ENCODE results near the gene JMJD1C.
"Not testable (repeated sequence)": the region's sequence is repeated elsewhere in the genome, so short reads cannot be mapped to it uniquely, and the experiment has no call there.

The JMJD1C gene

GRCh38 chr10:63388421-63389031 lies 77.3 kb downstream of the JMJD1C start:
- peaks cover 19 to 42% of the 10 kb centered on the region in 2 donors for H3K4me1 Mint-ChIP-seq
- ATAC-seq (replicated peaks) (peak; percentile 34 to 54), DNase-seq (no peak)
- H3K4me3 Mint-ChIP-seq: peak overlapping the region; percentile 29 to 46
- no peak overlapping the region for H3K27ac Mint-ChIP-seq
- peaks cover 15 to 21% of the 10 kb centered on the region in 2 donors for H3K9me3 Mint-ChIP-seq
- no peaks in the 10 kb centered on the region for H3K27me3 Mint-ChIP-seq
- H3K36me3 Mint-ChIP-seq: peaks cover 33 to 40% of the 10 kb centered on the region in 2 donors

GRCh38 chr10:63385254-63385653 lies 80.5 kb downstream of the JMJD1C start:
- Mint-ChIP-seq H3K36me3 (peaks cover 14 to 15% of the 10 kb centered on the region in 2 donors), H3K27ac (no peak overlapping the region), H3K4me3 (no peak overlapping the region), H3K9me3 (peaks cover 4 to 7% of the 10 kb centered on the region in 2 donors), H3K27me3 (no peaks in the 10 kb centered on the region), H3K4me1 (peaks cover 17 to 26% of the 10 kb centered on the region in 2 donors)
- DNase-seq: no peak
- ATAC-seq (replicated peaks): no peak

DNA sequence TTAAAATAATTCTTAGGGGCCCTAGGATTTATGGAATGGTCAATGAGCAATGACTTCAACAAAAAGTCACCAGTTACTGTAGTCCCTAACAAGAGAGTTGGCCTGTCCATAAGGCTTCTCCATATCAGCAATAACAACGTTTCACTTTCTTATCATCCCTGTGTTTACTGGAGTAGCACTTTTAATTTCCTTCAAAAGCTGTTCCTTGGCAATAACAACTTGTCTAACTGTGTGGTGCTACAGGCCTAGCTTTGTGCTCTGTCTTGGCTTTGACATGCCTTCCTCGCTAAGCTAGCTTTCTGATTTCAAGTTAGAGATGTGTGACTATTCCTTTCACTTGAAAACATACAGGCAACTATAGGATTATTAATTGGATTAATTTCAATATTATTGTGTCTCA lies 81.1 kb downstream of the JMJD1C start:
- ATAC-seq (replicated peaks) (no peak), DNase-seq (no peak)
- Mint-ChIP-seq H3K27ac (no peak overlapping the region), H3K36me3 (peaks cover 10 to 11% of the 10 kb centered on the region in 2 donors), H3K4me3 (no peak overlapping the region), H3K9me3 (peaks cover 0 to under 1% of the 10 kb centered on the region in 2 donors), H3K4me1 (peaks cover 17 to 26% of the 10 kb centered on the region in 2 donors), H3K27me3 (no peaks in the 10 kb centered on the region)

DNA sequence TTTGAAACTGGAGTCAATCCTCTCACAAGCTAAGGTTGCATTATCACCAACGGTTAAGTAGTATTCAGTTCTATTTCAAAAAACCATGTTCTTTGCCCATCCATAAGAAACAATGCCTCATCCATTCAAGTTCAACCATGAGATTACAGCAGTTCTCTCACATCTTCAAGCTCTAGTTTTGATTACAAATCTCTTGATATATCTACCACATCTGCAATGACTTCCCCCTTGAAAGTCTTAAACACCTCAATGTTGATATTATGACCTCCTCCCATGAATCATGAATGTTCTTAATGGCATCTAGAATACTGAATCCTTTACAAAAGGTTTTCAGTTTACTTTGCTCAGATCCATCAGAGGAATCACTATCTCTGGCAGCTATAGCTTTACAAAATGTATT lies 81.8 kb downstream of the JMJD1C start:
- Mint-ChIP-seq H3K4me3 (no peak overlapping the region), H3K27me3 (no peaks in the 10 kb centered on the region), H3K9me3 (no peaks in the 10 kb centered on the region), H3K36me3 (peaks cover 10% of the 10 kb centered on the region in 2 donors), H3K27ac (no peak overlapping the region), H3K4me1 (peaks cover 17 to 26% of the 10 kb centered on the region in 2 donors)
- ATAC-seq (replicated peaks): no peak
- no peak for DNase-seq

DNA sequence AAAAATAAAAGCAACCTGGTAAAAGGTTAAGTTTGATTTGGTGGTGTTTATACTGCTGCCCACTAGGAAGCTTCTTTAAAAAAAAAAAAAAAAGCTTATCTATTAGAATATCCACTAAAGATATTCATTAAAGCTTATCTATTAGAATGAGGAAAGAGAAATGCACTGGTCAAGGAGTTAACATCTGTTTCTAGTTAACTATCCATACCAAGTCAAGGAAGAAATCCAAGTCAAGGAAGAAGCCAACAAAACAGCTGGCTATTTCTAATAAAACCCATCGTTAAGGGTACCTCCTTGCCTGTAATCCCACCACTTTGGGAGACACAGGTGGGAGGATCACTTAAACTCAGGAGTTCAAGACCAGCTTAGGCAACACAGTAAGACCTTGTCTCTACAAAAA lies 82.6 kb downstream of the JMJD1C start:
- Mint-ChIP-seq H3K4me1 (peaks cover 12 to 18% of the 10 kb centered on the region in 2 donors), H3K27ac (no peak overlapping the region), H3K36me3 (peaks cover 10% of the 10 kb centered on the region in 2 donors), H3K9me3 (no peaks in the 10 kb centered on the region), H3K4me3 (no peak overlapping the region), H3K27me3 (no peaks in the 10 kb centered on the region)
- no peak for DNase-seq
- no peak for ATAC-seq (replicated peaks)

GRCh38 chr10:63382066-63382465 lies 83.7 kb downstream of the JMJD1C start:
- H3K4me3 Mint-ChIP-seq: no peak overlapping the region
- peaks cover 13 to 14% of the 10 kb centered on the region in 2 donors for H3K4me1 Mint-ChIP-seq
- peaks cover 10 to 12% of the 10 kb centered on the region in 2 donors for H3K36me3 Mint-ChIP-seq
- DNase-seq: no peak
- no peaks in the 10 kb centered on the region for H3K9me3 Mint-ChIP-seq
- H3K27me3 Mint-ChIP-seq: no peaks in the 10 kb centered on the region
- no peak overlapping the region for H3K27ac Mint-ChIP-seq
- no peak for ATAC-seq (replicated peaks)

DNA sequence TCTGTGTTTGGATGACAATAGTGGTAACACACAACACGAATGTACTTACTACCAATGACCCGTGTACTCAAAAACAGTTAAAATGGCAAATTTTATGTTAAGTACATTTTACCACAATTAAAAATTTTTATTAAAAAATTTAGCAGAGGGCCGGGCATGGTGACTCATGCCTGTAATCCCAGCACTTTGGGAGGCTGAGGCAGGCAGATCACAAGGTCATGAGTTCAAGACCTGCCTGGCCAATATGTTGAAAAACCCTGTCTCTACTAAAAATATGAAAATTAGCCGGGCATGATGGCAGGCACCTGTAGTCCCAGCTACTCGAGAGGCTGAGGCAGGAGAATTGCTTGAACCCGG lies 88.5 kb downstream of the JMJD1C start:
- Mint-ChIP-seq H3K36me3 (peaks cover 9 to 22% of the 10 kb centered on the region in 2 donors), H3K4me1 (peaks cover 7 to 11% of the 10 kb centered on the region in 2 donors), H3K4me3 (peak overlapping the region; percentile 5 to 33)
- H3K27ac Mint-ChIP-seq; H3K9me3 Mint-ChIP-seq; DNase-seq; ATAC-seq (replicated peaks); H3K27me3 Mint-ChIP-seq: not testable (repeated sequence)

DNA sequence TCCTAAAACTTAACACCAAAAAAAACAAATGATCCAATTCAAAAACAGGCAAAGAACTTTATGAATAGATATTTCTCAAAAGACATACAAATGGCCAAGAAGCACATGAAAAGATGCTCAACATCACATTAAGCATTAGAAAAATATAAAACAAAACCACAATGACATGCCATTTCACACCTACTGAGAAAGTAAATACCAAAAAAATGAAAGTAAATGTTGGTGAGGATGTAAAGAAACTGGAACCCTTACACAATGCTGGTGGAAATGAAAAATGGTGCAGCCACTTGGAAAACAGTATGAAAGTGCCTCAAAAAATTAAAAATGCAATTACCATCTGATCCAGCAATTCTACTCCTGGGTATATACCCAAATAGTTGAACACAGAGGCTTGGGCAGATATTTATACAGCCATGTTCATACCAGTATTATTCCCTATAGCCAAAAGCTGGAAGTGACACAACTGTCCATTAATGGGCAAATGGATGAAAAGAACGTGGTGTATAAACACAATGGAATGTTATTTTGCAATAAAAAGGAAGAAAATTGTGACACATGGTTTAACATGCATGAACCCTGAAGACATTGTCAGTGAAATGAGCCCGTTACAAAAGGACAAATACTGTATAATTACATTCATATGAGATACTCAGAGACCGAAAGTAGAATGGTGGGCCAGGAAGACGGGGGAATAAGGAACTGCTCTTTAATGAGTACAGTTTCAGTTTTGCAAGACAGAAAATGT lies 89.0 kb downstream of the JMJD1C start:
- Mint-ChIP-seq H3K4me1 (peaks cover 7 to 11% of the 10 kb centered on the region in 2 donors), H3K36me3 (peaks cover 9 to 22% of the 10 kb centered on the region in 2 donors), H3K9me3 (peaks cover 0 to 1% of the 10 kb centered on the region in 2 donors), H3K4me3 (peak overlapping the region; percentile 5 to 33), H3K27me3 (no peaks in the 10 kb centered on the region), H3K27ac (no peak overlapping the region)
- DNase-seq: peak; percentile 11
- ATAC-seq (replicated peaks): peak; percentile 99 to 100

DNA sequence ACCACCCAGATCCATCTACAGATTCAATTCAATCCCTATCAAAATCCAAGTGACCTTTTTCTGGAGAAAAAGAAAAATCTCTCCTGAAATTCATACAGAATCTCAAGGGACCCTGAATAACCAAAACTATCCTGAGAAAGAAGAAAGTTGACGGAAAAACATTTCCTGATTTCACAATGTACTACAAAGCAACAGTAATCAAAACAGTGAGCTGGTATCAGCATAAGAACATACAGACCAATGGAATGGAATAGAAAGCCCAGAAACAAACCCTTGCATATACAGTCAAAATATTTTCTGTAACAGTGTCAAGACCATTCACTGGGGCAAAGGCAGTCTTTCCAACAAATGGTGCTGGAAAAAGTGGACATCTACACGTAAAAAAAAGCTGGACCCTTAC lies 89.9 kb downstream of the JMJD1C start:
- H3K27me3 Mint-ChIP-seq: no peaks in the 10 kb centered on the region
- ATAC-seq (replicated peaks) (no peak), DNase-seq (no peak)
- H3K4me3 Mint-ChIP-seq: no peak overlapping the region
- H3K36me3 Mint-ChIP-seq: peaks cover 9 to 22% of the 10 kb centered on the region in 2 donors
- H3K9me3 Mint-ChIP-seq: peaks cover 0 to 1% of the 10 kb centered on the region in 2 donors
- peaks cover 5 to 11% of the 10 kb centered on the region in 2 donors for H3K4me1 Mint-ChIP-seq
- no peak overlapping the region for H3K27ac Mint-ChIP-seq

DNA sequence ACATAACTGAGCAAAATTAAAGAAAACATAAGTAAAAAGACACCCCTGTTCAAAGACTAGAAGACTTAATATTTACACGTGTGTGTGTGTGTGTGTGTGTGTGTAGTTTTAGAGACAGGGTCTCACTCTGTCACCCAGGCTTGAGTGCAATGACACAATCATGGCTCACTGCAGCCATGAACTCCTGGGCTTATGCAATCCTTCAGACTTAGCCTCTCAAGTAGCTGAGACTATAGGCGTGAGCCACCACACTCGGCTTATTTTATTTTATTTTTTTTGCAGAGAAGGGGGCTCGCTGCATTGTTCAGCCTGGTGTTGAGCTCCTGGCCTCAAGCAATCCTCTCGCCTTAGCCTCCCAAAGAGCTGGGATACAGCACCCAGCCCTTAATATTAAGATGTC lies 90.3 kb downstream of the JMJD1C start:
- ATAC-seq (replicated peaks) (no peak), DNase-seq (no peak)
- Mint-ChIP-seq H3K9me3 (peaks cover 0 to 1% of the 10 kb centered on the region in 2 donors), H3K36me3 (peaks cover 9 to 21% of the 10 kb centered on the region in 2 donors), H3K27me3 (no peaks in the 10 kb centered on the region), H3K4me3 (no peak overlapping the region), H3K4me1 (peaks cover 5 to 11% of the 10 kb centered on the region in 2 donors), H3K27ac (no peak overlapping the region)

- no peaks in the 10 kb centered on the region for H3K27me3 Mint-ChIP-seq
- H3K9me3 Mint-ChIP-seq: peaks cover 0 to 1% of the 10 kb centered on the region in 2 donors
- peaks cover 5 to 11% of the 10 kb centered on the region in 2 donors for H3K4me1 Mint-ChIP-seq
- no peak overlapping the region for H3K4me3 Mint-ChIP-seq
- ATAC-seq (replicated peaks): no peak
- H3K27ac Mint-ChIP-seq: no peak overlapping the region
- H3K36me3 Mint-ChIP-seq: peaks cover 9 to 17% of the 10 kb centered on the region in 2 donors
- DNase-seq: no peak
Observed at GRCh38 chr10:63374991-63375390, 90.8 kb downstream of the JMJD1C start.

DNA sequence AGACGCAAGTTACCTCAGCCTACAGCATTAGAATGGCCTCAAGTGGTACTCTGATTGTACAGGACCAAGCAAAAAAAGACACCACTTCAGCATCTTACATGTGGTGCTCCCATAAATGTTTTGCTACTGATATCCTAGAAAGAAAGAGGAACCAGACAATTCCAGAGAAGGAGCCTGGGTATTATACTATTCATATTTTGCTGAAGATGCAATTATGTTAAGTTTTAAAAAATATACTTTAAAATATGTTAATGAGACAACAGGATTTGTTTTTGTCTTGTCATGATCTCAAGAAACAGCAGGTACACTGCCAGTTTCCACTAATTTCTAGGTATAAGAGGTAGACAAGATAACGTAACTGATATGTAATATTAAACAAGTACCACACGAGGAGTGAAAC lies 92.6 kb downstream of the JMJD1C start:
- ATAC-seq (replicated peaks) (no peak), DNase-seq (no peak)
- Mint-ChIP-seq H3K36me3 (peaks cover 11 to 17% of the 10 kb centered on the region in 2 donors), H3K4me1 (peaks cover 8 to 15% of the 10 kb centered on the region in 2 donors), H3K9me3 (peaks cover 0 to 1% of the 10 kb centered on the region in 2 donors), H3K4me3 (no peak overlapping the region), H3K27me3 (no peaks in the 10 kb centered on the region), H3K27ac (no peak overlapping the region)

DNA sequence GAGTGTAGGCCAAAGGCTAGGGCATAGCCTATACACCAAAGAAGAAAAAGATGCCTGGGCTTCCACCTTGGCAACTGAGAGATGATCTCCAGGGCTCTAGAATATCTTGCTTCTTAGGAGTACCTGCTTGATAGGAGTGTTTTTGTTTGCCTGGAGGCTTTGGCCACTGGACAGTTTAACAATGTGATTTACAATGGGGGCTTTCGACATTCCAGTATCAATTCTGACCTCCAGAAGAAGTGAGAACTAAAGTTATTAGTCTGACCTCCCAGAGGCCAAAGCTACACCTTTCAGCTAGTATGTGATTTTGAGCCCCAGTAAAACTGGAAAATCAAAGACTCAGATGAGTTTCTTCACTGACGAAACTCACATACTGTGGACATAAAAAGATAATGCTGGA lies 96.1 kb downstream of the JMJD1C start:
- ATAC-seq (replicated peaks): no peak
- Mint-ChIP-seq H3K9me3 (peaks cover 0 to 1% of the 10 kb centered on the region in 2 donors), H3K27me3 (no peaks in the 10 kb centered on the region), H3K36me3 (peaks cover 7 to 10% of the 10 kb centered on the region in 2 donors), H3K4me3 (no peak overlapping the region), H3K27ac (no peak overlapping the region), H3K4me1 (peaks cover 4 to 6% of the 10 kb centered on the region in 2 donors)
- no peak for DNase-seq

GRCh38 chr10:63368365-63368764 lies 97.4 kb downstream of the JMJD1C start:
- no peak for ATAC-seq (replicated peaks)
- Mint-ChIP-seq H3K27ac (no peak overlapping the region), H3K4me1 (peaks cover 4 to 6% of the 10 kb centered on the region in 2 donors), H3K27me3 (no peaks in the 10 kb centered on the region), H3K9me3 (peaks cover 0 to 1% of the 10 kb centered on the region in 2 donors), H3K4me3 (no peak overlapping the region), H3K36me3 (peaks cover 13 to 15% of the 10 kb centered on the region in 2 donors)
- DNase-seq: no peak

DNA sequence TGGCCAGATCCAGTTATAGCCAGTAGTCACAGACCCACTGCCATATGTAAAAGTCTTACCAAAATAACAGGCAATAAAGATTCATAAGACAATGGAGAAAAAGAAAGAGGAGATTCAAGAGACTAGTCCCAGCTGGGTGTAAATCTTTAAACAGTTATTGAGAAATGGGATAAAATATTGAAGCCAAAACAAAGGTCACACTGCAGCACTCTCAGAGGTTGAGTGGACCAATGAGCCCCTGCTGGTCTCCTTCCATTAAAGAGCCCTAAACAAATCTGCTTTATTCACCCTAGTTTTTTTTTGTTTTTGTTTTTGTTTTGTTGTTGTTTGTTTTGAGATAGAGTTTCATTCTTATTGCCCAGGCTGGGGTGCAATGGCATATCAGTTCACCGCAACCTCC lies 98.8 kb downstream of the JMJD1C start:
- peaks cover 5 to 6% of the 10 kb centered on the region in 2 donors for H3K4me1 Mint-ChIP-seq
- no peak for DNase-seq
- H3K27me3 Mint-ChIP-seq: no peaks in the 10 kb centered on the region
- H3K36me3 Mint-ChIP-seq: peaks cover 10 to 16% of the 10 kb centered on the region in 2 donors
- no peak for ATAC-seq (replicated peaks)
- no peaks in the 10 kb centered on the region for H3K9me3 Mint-ChIP-seq
- H3K4me3 Mint-ChIP-seq: no peak overlapping the region
- no peak overlapping the region for H3K27ac Mint-ChIP-seq

Measured in stimulated activated naive B cell treated with anti-CD40 and anti-IgM and Interleukin-4, amounts not matched to agents 10 μg/mL and 1 μg/mL and 100 μg/mL, for 72 hours (primary cell).